Smooth muscle cell (in vitro differentiated cells): ENCODE results near the gene SMG6. TPM values are rescaled to one million over a fixed set of nuclear protein-coding genes. Genes with fewer than 3 reads are reported as not detected.

Experiments used
- DNase-seq: peaks from one replicate; lab custom pipeline; 2025; ENCODE audit not compliant: unreplicated experiment; lab: John Stamatoyannopoulos, UW
- H2AFZ ChIP-seq: fragments of 200-600 bp; sonication (generic); 2 replicates; pipeline ENCODE4 v1.6.0; 2016; ENCODE audit warnings: antibody characterized with exemption, low read depth, mild to moderate bottlenecking
- H3F3A ChIP-seq: fragments of 200-600 bp; sonication (generic); 2 replicates; pipeline ENCODE4 v1.6.0; 2017; ENCODE audit warnings: antibody characterized with exemption, low read depth
- H3K27ac ChIP-seq: fragments of 200-600 bp; sonication (generic); 2 replicates; pipeline ENCODE4 v1.5.1; 2016; ENCODE audit warnings: low read depth, mild to moderate bottlenecking
- H3K27me3 ChIP-seq: fragments of 200-600 bp; sonication (generic); 2 replicates; pipeline ENCODE4 v1.6.1; 2016; ENCODE audit warnings: low read depth, mild to moderate bottlenecking
- H3K36me3 ChIP-seq: fragments of 200-600 bp; sonication (generic); 2 replicates; pipeline ENCODE4 v1.5.1; 2016; ENCODE audit warnings: low read depth
- H3K4me1 ChIP-seq: fragments of 200-600 bp; sonication (generic); 2 replicates; pipeline ENCODE4 v1.5.1; 2016; ENCODE audit warnings: low read depth
- H3K4me2 ChIP-seq: fragments of 200-600 bp; sonication (generic); 2 replicates; pipeline ENCODE4 v1.6.0; 2016; ENCODE audit warnings: mild to moderate bottlenecking
- H3K4me3 ChIP-seq: fragments of 200-600 bp; sonication (generic); 2 replicates; pipeline ENCODE4 v1.5.1; 2016; ENCODE audit warnings: mild to moderate bottlenecking
- H3K79me2 ChIP-seq: fragments of 200-600 bp; sonication (generic); 2 replicates; pipeline ENCODE4 v1.6.0; 2016; ENCODE audit warnings: low read depth, mild to moderate bottlenecking
- H3K9ac ChIP-seq: fragments of 200-600 bp; sonication (generic); 2 replicates; pipeline ENCODE4 v1.6.0; 2016; ENCODE audit warnings: low read depth
- H3K9me3 ChIP-seq: fragments of 200-600 bp; sonication (generic); replicated peaks from 2 replicates; pipeline ENCODE4 v1.5.1; 2016; ENCODE audit warnings: low read depth
- H4K20me1 ChIP-seq: fragments of 200-600 bp; sonication (generic); 2 replicates; pipeline ENCODE4 v1.6.0; 2016; ENCODE audit warnings: low read depth
- CTCF ChIP-seq: fragments of 200-600 bp; sonication (generic); IDR thresholded peaks from 2 replicates; pipeline ENCODE4 v1.5.1; 2017; ENCODE audit warnings: borderline replicate concordance, mild to moderate bottlenecking, antibody characterized with exemption; ENCODE audit not compliant: insufficient read depth, poor library complexity, severe bottlenecking
- WGBS: methylation state at CpG from one replicate; pipeline ENCODE4 v1.1.7; 2016; ENCODE audit warnings: low lambda C conversion rate; 5-methylcytosine and 5-hydroxymethylcytosine counted together
- polyA plus RNA-seq: library from polyadenylated mRNA; unstranded; fragments of >200 nt; fragmentation: Nextera tagmentation; extraction: Ambion mirVana; gene quantifications from 2 replicates; pipeline ENCODE4 v1.2.1, GENCODE V29; 2016
- total RNA-seq: library from RNA; depleted of rRNA; stranded (reverse); fragments of >200 nt; gene quantifications from 2 replicates; pipeline ENCODE4 v1.2.3, GENCODE V29; 2014

Gene SMG6
- total and polyA plus RNA-seq, 2 experiments from 2014 or later: 10.6 to 21.4 TPM

GRCh38 chr17:2183346-2183745 is 120.2 kb downstream of the SMG6 start:
- Histone ChIP-seq H3K4me3 (no peak overlapping the region), H2AFZ (no peak overlapping the region), H3K9ac (no peak overlapping the region), H3K4me2 (no peak overlapping the region), H3K36me3 (no peaks in the 10 kb centered on the region), H3F3A (peaks cover 19% of the 10 kb centered on the region), H3K79me2 (no peaks in the 10 kb centered on the region), H3K9me3 (no peaks in the 10 kb centered on the region), H3K4me1 (peaks cover 16% of the 10 kb centered on the region), H3K27me3 (no peaks in the 10 kb centered on the region), H4K20me1 (peaks cover 16% of the 10 kb centered on the region), H3K27ac (peak overlapping the region; percentile 30)
- no peak for TF ChIP-seq CTCF
- no peak for DNase-seq
- WGBS: 80% methylated on average over 5 of the region's 5 CpGs

GRCh38 chr17:2181897-2182448 is 121.6 kb downstream of the SMG6 start:
- peaks cover 19% of the 10 kb centered on the region for H3F3A ChIP-seq
- 64% methylated on average over 8 of the region's 8 CpGs for WGBS
- H4K20me1 ChIP-seq: peaks cover 19% of the 10 kb centered on the region
- DNase-seq: no peak
- peak overlapping the region; percentile 52 for H3K4me2 ChIP-seq
- H3K4me1 ChIP-seq: peaks cover 16% of the 10 kb centered on the region
- no peaks in the 10 kb centered on the region for H3K9me3 ChIP-seq
- H3K79me2 ChIP-seq: no peaks in the 10 kb centered on the region
- no peaks in the 10 kb centered on the region for H3K27me3 ChIP-seq
- TF ChIP-seq CTCF: no peak
- H2AFZ ChIP-seq: no peak overlapping the region
- no peak overlapping the region for H3K4me3 ChIP-seq
- H3K9ac ChIP-seq: peak overlapping the region; percentile 1
- H3K27ac ChIP-seq: peak overlapping the region; percentile 83
- H3K36me3 ChIP-seq: no peaks in the 10 kb centered on the region

GRCh38 chr17:2181206-2181896 is 122.2 kb downstream of the SMG6 start:
- Histone ChIP-seq H3K9ac (peak overlapping the region; percentile 25), H2AFZ (no peak overlapping the region), H3K27me3 (no peaks in the 10 kb centered on the region), H4K20me1 (peaks cover 19% of the 10 kb centered on the region), H3K4me1 (peaks cover 16% of the 10 kb centered on the region), H3K4me2 (peak overlapping the region; percentile 61), H3K36me3 (no peaks in the 10 kb centered on the region), H3K4me3 (no peak overlapping the region), H3F3A (peaks cover 19% of the 10 kb centered on the region), H3K9me3 (no peaks in the 10 kb centered on the region), H3K79me2 (no peaks in the 10 kb centered on the region), H3K27ac (peak overlapping the region; percentile 83)
- DNase-seq: peak; percentile 23
- no peak for TF ChIP-seq CTCF
- WGBS: 15% methylated on average over 13 of the region's 13 CpGs
